ENCODE measurements around the gene SLC50A1.

SLC50A1 gene

DNA sequence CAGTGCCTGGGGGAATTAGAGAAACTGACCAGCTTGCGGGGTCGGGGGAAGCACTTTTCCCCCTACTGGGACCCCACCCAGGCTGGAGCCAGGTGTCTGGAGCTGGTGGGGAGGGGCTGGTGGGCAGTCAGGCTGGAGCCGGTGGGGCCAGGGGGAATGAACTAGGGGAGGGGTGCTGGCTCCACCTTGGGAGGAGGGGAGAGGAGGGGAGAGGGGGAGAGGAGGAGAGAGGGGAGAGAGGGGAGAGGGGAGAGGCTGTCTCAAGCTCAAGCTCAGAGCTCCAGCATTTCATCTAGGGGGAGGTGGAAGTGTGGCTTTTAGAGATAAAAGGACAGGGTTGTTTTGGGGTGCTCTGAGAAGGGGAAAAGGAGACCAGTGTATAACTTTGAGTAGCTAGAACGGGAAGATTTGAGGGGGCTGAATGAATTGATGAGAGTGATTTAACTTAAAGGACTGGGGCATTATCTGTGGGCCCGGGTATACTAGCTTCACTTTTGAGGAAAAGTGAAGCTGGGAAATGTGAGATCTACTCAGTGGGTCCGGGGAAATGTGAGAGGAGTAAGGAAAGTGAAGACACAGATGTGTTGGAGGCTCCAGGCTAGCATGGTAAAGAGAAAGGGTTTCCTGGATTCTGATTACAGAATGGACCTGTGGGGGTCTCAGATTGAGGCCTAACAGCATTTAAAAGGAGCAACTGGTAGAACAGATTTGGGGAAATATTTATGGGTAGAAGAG lies 5.2 kb upstream of the SLC50A1 start:
- no peaks in the 10 kb centered on the region for H3K79me2 ChIP-seq (ENCODE audit: insufficient read depth, low read depth)
- no peak overlapping the region for H3K27ac ChIP-seq
- no peaks in the 10 kb centered on the region for H4K20me1 ChIP-seq (ENCODE audit: insufficient read depth)
- H3K4me1 ChIP-seq (ENCODE audit: low read depth, poor library complexity, severe bottlenecking): peaks cover 36% of the 10 kb centered on the region
- no peak overlapping the region for H3K4me2 ChIP-seq
- H2AFZ ChIP-seq (ENCODE audit: low read depth): no peak overlapping the region
- TF ChIP-seq, protein P1, sequence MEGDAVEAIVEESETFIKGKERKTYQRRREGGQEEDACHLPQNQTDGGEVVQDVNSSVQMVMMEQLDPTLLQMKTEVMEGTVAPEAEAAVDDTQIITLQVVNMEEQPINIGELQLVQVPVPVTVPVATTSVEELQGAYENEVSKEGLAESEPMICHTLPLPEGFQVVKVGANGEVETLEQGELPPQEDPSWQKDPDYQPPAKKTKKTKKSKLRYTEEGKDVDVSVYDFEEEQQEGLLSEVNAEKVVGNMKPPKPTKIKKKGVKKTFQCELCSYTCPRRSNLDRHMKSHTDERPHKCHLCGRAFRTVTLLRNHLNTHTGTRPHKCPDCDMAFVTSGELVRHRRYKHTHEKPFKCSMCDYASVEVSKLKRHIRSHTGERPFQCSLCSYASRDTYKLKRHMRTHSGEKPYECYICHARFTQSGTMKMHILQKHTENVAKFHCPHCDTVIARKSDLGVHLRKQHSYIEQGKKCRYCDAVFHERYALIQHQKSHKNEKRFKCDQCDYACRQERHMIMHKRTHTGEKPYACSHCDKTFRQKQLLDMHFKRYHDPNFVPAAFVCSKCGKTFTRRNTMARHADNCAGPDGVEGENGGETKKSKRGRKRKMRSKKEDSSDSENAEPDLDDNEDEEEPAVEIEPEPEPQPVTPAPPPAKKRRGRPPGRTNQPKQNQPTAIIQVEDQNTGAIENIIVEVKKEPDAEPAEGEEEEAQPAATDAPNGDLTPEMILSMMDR (conservative IDR thresholded peaks at IDR 0.05; ENCODE audit: low read depth, low read length): no peak
- H3K36me3 ChIP-seq (ENCODE audit: insufficient read depth): no peaks in the 10 kb centered on the region
- no peak overlapping the region for H3K9ac ChIP-seq
- H3K27me3 ChIP-seq (ENCODE audit: insufficient read depth, low read depth): peaks cover 43% of the 10 kb centered on the region
- H3K4me3 ChIP-seq (IDR thresholded peaks at IDR 0.05; ENCODE audit: insufficient read depth, low read depth, low read length): no peak overlapping the region

DNA sequence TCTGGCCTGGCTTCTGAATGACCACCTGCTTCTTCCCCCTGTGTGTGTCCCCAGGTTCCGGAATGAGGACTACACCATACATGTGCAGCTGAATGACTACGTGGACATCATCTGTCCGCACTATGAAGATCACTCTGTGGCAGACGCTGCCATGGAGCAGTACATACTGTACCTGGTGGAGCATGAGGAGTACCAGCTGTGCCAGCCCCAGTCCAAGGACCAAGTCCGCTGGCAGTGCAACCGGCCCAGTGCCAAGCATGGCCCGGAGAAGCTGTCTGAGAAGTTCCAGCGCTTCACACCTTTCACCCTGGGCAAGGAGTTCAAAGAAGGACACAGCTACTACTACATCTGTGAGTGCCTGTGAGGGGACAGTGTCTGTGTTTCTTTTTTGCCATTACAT lies 4.4 kb upstream of the SLC50A1 start:
- H3K4me2 ChIP-seq: no peak overlapping the region
- H3K4me3 ChIP-seq (IDR thresholded peaks at IDR 0.05; ENCODE audit: insufficient read depth, low read depth, low read length): no peak overlapping the region
- H2AFZ ChIP-seq (ENCODE audit: low read depth): no peak overlapping the region
- no peak overlapping the region for H3K27ac ChIP-seq
- H3K27me3 ChIP-seq (ENCODE audit: insufficient read depth, low read depth): peaks cover 35% of the 10 kb centered on the region
- no peak overlapping the region for H3K9ac ChIP-seq
- no peaks in the 10 kb centered on the region for H4K20me1 ChIP-seq (ENCODE audit: insufficient read depth)
- TF ChIP-seq, protein P1 (conservative IDR thresholded peaks at IDR 0.05; ENCODE audit: low read depth, low read length): no peak
- H3K79me2 ChIP-seq (ENCODE audit: insufficient read depth, low read depth): no peaks in the 10 kb centered on the region
- H3K4me1 ChIP-seq (ENCODE audit: low read depth, poor library complexity, severe bottlenecking): peaks cover 36% of the 10 kb centered on the region
- no peaks in the 10 kb centered on the region for H3K36me3 ChIP-seq (ENCODE audit: insufficient read depth)

DNA sequence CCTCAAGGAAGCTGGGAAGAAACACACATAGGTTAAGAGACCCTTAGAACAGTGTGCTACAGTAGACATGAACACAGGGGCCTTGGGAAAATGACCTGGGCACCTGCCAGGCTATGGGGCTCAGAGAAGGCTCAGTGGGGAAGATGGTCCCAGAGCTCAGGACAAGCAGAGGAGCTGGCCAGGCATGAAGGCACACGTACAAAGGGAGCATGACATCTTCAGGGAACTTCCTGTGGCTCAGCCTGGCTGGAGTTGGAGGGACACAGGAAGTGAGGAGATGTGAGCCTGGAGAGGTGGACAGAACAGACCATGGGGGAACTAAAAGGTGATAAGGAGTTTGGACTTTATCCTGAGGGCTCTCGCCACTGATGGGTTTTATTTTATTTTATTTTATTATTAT lies 3.8 kb upstream of the SLC50A1 start:
- no peak overlapping the region for H3K4me2 ChIP-seq
- no peak overlapping the region for H3K9ac ChIP-seq
- no peak overlapping the region for H3K27ac ChIP-seq

DNA sequence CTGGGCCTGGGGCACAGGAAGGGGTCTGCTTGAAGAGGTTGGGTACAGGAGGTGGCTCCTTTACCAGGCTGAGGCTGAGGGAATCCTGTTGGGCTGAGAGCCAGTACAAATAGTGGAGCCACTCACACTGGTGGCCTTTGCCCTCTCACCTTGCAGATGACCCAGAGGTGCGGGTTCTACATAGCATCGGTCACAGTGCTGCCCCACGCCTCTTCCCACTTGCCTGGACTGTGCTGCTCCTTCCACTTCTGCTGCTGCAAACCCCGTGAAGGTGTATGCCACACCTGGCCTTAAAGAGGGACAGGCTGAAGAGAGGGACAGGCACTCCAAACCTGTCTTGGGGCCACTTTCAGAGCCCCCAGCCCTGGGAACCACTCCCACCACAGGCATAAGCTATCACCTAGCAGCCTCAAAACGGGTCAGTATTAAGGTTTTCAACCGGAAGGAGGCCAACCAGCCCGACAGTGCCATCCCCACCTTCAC lies 1.8 kb upstream of the SLC50A1 start:
- H3K27ac ChIP-seq: no peak overlapping the region
- H3K36me3 ChIP-seq (ENCODE audit: insufficient read depth): no peaks in the 10 kb centered on the region
- no peak overlapping the region for H3K9ac ChIP-seq
- peaks cover 16% of the 10 kb centered on the region; the same call in 1 of the 2 replicates for H3K79me2 ChIP-seq (ENCODE audit: insufficient read depth, low read depth)
- no peak overlapping the region for H3K4me3 ChIP-seq (IDR thresholded peaks at IDR 0.05; ENCODE audit: insufficient read depth, low read depth, low read length)
- H3K27me3 ChIP-seq (ENCODE audit: insufficient read depth, low read depth): peaks cover 9% of the 10 kb centered on the region; the same call in 1 of the 2 replicates
- TF ChIP-seq, protein P1 (conservative IDR thresholded peaks at IDR 0.05; ENCODE audit: low read depth, low read length): no peak
- no peak overlapping the region for H2AFZ ChIP-seq (ENCODE audit: low read depth)
- no peak overlapping the region for H3K4me2 ChIP-seq
- peaks cover 25% of the 10 kb centered on the region for H3K4me1 ChIP-seq (ENCODE audit: low read depth, poor library complexity, severe bottlenecking)
- no peaks in the 10 kb centered on the region for H4K20me1 ChIP-seq (ENCODE audit: insufficient read depth)

More for the DNA sequence above, 3.8 kb upstream of the SLC50A1 start:
- Histone ChIP-seq H3K4me1 (ENCODE audit: low read depth, poor library complexity, severe bottlenecking) (peaks cover 34% of the 10 kb centered on the region), H3K36me3 (ENCODE audit: insufficient read depth) (no peaks in the 10 kb centered on the region), H3K79me2 (ENCODE audit: insufficient read depth, low read depth) (0 out of 2 replicates have a peak, but pooled peaks cover 3% of the 10 kb centered on the region), H4K20me1 (ENCODE audit: insufficient read depth) (no peaks in the 10 kb centered on the region), H3K27me3 (ENCODE audit: insufficient read depth, low read depth) (peaks cover 29% of the 10 kb centered on the region), H3K4me3 (IDR thresholded peaks at IDR 0.05; ENCODE audit: insufficient read depth, low read depth, low read length) (no peak overlapping the region), H2AFZ (ENCODE audit: low read depth) (no peak overlapping the region)
- TF ChIP-seq, protein P1 (conservative IDR thresholded peaks at IDR 0.05; ENCODE audit: low read depth, low read length): no peak
